Left ventricle myocardium inferior (tissue), 1 donor: ENCODE measurements around the gene KIAA2012. TPM values are rescaled to one million over a fixed set of nuclear protein-coding genes. Genes with fewer than 3 reads are reported as not detected.
A peak's percentile ranks its signal among the peaks of the same experiment; 100 is the strongest.

ENCODE experiments used
- DNase-seq: peaks from one replicate; pipeline ENCODE4 v3.0.0-alpha.2; 2020
- H3K27ac ChIP-seq: fragments of 200-600 bp; replicated peaks from 2 replicates; pipeline ENCODE4 v1.8.0; 2021
- H3K27me3 ChIP-seq: fragments of 200-600 bp; 2 replicates; pipeline ENCODE4 v1.8.0; 2021; ENCODE audit warnings: low read depth
- H3K36me3 ChIP-seq: fragments of 200-600 bp; 2 replicates; pipeline ENCODE4 v1.8.0; 2021
- H3K4me1 ChIP-seq: fragments of 200-600 bp; 2 replicates; pipeline ENCODE4 v1.8.0; 2021
- H3K4me3 ChIP-seq: fragments of 200-600 bp; 2 replicates; pipeline ENCODE4 v1.8.0; 2021; ENCODE audit warnings: mild to moderate bottlenecking, moderate library complexity
- H3K9me3 ChIP-seq: fragments of 200-600 bp; replicated peaks from 2 replicates; pipeline ENCODE4 v1.8.0; 2021
- intact Hi-C: fragments of 100-400 bp; cut with micrococcal nuclease; formaldehyde crosslinking; loops from one replicate; pipeline ENCODE4 v1.11.0; 2022
- total RNA-seq: library from RNA; stranded (reverse); fragmentation: NEBNext Ultra II Directional; extraction: Animal tissue kit (Norgen Biotek cat#: 25700); gene quantifications from one replicate; pipeline ENCODE4 v1.2.1, GENCODE V29; 2021
- TF ChIP-seq, protein P1 (sequence below): fragments of 200-600 bp; IDR thresholded peaks from 2 replicates; pipeline ENCODE4 v1.8.0; 2021; ENCODE audit warnings: antibody characterized with exemption, mild to moderate bottlenecking, borderline replicate concordance
- donor health status: DM: no; HTN: yes; CAD: no; lungs with severe emphysema.

Gene KIAA2012
- total RNA-seq, 1 donor from 2014 or later = not detected

DNA sequence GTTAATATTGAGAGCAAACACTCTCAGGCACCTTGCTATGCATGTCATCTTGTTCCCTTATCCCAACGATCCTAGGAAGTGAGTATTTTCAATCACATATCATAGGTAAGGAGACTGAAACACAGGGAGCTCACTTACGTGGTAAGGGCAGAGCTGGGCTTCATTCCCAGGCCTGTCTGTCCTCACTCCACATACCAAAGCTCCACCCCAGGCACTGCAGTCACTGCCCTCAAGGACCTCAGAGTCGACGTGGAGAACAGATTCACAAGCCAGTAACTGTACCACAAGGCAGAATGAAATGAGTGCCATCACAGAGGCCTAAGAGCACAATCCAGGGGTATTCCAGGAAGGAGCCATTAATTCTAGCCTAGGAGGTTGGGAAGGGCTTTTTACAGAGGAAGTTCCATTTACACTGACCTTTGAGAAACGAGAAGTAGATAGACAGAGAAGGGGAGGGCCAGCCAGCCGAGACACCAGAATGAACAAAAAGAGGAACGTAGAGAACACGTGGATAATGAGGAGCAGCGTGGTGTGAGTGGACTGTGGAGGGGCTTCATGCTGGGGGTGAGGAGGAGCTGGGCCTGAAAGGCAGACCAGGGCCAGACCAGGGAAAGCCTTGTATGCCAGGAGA, 48.6 kb downstream of the KIAA2012 start:
- H3K27me3 ChIP-seq = peaks cover 4% of the 10 kb centered on the region
- TF ChIP-seq, protein P1, sequence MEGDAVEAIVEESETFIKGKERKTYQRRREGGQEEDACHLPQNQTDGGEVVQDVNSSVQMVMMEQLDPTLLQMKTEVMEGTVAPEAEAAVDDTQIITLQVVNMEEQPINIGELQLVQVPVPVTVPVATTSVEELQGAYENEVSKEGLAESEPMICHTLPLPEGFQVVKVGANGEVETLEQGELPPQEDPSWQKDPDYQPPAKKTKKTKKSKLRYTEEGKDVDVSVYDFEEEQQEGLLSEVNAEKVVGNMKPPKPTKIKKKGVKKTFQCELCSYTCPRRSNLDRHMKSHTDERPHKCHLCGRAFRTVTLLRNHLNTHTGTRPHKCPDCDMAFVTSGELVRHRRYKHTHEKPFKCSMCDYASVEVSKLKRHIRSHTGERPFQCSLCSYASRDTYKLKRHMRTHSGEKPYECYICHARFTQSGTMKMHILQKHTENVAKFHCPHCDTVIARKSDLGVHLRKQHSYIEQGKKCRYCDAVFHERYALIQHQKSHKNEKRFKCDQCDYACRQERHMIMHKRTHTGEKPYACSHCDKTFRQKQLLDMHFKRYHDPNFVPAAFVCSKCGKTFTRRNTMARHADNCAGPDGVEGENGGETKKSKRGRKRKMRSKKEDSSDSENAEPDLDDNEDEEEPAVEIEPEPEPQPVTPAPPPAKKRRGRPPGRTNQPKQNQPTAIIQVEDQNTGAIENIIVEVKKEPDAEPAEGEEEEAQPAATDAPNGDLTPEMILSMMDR = no peak
- H3K9me3 ChIP-seq = no peaks in the 10 kb centered on the region
- intact Hi-C loops = no loop called here
- DNase-seq = peak; percentile 23
- no peaks in the 10 kb centered on the region for H3K36me3 ChIP-seq
- H3K4me1 ChIP-seq = peaks cover 12% of the 10 kb centered on the region
- no peak overlapping the region for H3K4me3 ChIP-seq
- H3K27ac ChIP-seq = peak overlapping the region; percentile 20

DNA sequence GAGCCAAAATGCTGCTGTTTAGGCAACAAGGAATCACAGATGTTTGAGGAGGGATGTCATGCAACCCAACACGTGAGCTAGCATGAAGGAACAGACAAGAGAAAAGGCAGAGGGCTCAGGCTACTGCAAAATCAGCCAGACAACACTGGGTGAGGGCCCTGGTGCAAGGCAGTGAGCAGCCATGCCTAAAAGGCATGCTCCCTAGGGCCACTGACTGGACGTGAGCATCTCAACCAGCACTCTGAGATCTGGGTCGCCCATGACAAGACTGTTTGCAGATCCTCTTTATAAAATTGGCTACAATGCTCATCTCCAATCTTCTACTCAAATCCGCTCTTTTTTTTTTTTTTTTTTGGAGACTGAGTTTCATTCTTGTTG, 49.1 kb downstream of the KIAA2012 start:
- TF ChIP-seq, protein P1 = no peak
- Histone ChIP-seq H3K36me3 (no peaks in the 10 kb centered on the region), H3K27ac (no peak overlapping the region), H3K9me3 (no peaks in the 10 kb centered on the region), H3K4me3 (no peak overlapping the region), H3K27me3 (no peaks in the 10 kb centered on the region), H3K4me1 (peaks cover 12% of the 10 kb centered on the region)
- intact Hi-C loops = no loop called here
- no peak for DNase-seq

DNA sequence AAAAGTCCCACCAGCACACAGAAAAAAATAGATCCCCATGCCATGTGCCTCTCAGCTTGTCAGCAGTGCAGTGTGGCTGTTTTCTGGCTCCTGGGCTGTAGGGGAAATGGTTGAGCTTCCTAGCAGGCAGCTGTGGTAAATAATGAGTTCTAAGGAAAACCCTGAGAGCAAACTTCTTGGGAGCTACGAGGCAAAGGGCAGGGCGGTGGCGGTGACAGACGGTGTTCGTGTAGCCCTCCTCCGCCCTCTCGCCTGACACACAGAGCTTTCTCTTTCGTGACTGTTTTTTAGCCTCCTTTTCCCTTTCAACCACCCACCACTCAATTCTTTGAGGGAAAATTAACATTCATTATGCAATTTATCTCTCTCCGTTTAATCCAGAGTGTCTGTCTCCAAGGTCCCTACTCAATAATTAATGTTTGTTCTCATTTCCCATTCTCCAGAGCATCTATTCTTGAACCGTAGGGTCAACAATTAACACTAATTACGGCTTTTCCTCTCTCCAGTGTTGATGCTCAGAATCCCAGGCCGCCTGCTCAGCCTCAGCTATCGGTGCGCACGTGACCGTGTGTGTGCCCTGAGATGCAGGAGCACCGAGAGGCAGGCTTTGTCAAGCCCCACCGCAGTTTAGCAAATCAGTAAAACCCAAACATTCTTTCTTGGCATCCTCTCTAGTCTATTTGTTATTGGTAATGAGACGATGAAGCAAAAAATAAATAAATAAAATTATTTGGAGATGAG, 50.1 kb downstream of the KIAA2012 start:
- no peak for DNase-seq
- Histone ChIP-seq H3K9me3 (no peaks in the 10 kb centered on the region), H3K36me3 (no peaks in the 10 kb centered on the region), H3K27ac (no peak overlapping the region), H3K4me3 (no peak overlapping the region), H3K4me1 (peaks cover 12% of the 10 kb centered on the region), H3K27me3 (no peaks in the 10 kb centered on the region)
- TF ChIP-seq, protein P1 = no peak
- intact Hi-C loops = no loop called here

DNA sequence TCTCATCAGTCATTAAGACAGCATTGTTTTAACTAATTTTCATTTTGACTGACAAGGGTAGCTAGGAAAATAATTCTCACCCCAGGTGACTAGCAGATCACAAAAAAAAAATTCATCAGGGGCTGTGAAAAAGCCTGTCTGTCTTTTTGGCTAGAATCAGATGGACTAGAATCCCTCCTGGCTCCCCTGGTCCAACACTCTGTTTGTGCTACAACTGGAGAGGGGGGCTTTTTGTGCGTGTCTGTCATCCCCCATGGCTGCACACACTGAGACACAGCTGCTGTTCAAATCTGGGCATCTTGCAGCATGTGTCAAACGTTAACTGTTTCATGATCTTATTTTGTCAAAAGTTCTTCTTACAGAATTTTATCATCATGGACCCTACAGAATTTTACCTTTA, 51.2 kb downstream of the KIAA2012 start:
- intact Hi-C loops = no loop called here

DNA sequence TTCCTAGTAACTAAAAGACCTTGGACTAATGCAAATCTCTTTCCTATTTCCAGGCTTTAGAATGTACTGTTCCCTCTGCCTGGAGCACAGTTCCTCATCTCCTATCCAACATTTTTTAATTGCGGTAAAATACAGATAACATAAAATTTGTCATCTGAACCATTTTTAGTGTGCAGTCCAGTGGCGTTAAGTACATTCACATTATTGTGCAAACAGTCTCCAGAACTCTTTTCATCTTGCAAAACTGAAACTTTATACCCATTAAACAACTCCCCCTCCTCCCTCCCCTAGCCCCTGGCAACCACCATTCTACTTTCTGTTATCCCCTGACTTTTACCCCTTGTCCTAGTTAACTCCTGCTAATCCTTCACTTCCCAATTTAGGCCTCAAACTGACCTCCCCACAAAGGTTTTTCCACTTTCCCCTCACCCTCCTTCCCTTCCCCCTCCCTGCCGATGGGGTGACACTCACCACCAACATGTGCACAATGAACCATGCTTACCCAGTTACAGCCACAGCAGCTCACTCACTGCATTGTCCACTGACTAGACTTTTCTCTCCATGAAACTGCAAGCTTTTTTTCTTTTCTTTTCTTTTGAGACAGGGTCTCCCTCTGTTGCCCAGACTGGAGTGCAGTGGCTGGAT, 54.8 kb downstream of the KIAA2012 start:
- DNase-seq = no peak
- no peaks in the 10 kb centered on the region for H3K9me3 ChIP-seq
- no peaks in the 10 kb centered on the region for H3K27me3 ChIP-seq
- intact Hi-C loops = no loop called here
- H3K4me1 ChIP-seq = peaks cover 3% of the 10 kb centered on the region
- no peaks in the 10 kb centered on the region for H3K36me3 ChIP-seq
- TF ChIP-seq, protein P1 = no peak
- no peak overlapping the region for H3K4me3 ChIP-seq
- H3K27ac ChIP-seq = no peak overlapping the region

More for the DNA sequence above, 51.2 kb downstream of the KIAA2012 start:
- Histone ChIP-seq H3K27me3 (no peaks in the 10 kb centered on the region), H3K4me3 (no peak overlapping the region), H3K9me3 (no peaks in the 10 kb centered on the region), H3K36me3 (no peaks in the 10 kb centered on the region), H3K4me1 (peaks cover 12% of the 10 kb centered on the region), H3K27ac (no peak overlapping the region)
- TF ChIP-seq, protein P1 = no peak
- DNase-seq = no peak
